GM12874 (cell line): ENCODE measurements around the gene BAAT.
A peak's percentile ranks its signal among the peaks of the same experiment; 100 is the strongest.

Experiments
- TF ChIP-seq, protein P1 (sequence below): IDR thresholded peaks from 2 replicates; pipeline ENCODE4 v1.5.1; 2011; ENCODE audit warnings: low read depth, mild to moderate bottlenecking, control low read depth, low read length, moderate library complexity; ENCODE audit not compliant: insufficient read depth

Gene BAAT

GRCh38 chr9:101312661-101313060, 72.1 kb downstream of the BAAT start:
- TF ChIP-seq, protein P1, sequence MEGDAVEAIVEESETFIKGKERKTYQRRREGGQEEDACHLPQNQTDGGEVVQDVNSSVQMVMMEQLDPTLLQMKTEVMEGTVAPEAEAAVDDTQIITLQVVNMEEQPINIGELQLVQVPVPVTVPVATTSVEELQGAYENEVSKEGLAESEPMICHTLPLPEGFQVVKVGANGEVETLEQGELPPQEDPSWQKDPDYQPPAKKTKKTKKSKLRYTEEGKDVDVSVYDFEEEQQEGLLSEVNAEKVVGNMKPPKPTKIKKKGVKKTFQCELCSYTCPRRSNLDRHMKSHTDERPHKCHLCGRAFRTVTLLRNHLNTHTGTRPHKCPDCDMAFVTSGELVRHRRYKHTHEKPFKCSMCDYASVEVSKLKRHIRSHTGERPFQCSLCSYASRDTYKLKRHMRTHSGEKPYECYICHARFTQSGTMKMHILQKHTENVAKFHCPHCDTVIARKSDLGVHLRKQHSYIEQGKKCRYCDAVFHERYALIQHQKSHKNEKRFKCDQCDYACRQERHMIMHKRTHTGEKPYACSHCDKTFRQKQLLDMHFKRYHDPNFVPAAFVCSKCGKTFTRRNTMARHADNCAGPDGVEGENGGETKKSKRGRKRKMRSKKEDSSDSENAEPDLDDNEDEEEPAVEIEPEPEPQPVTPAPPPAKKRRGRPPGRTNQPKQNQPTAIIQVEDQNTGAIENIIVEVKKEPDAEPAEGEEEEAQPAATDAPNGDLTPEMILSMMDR, result no peak

DNA sequence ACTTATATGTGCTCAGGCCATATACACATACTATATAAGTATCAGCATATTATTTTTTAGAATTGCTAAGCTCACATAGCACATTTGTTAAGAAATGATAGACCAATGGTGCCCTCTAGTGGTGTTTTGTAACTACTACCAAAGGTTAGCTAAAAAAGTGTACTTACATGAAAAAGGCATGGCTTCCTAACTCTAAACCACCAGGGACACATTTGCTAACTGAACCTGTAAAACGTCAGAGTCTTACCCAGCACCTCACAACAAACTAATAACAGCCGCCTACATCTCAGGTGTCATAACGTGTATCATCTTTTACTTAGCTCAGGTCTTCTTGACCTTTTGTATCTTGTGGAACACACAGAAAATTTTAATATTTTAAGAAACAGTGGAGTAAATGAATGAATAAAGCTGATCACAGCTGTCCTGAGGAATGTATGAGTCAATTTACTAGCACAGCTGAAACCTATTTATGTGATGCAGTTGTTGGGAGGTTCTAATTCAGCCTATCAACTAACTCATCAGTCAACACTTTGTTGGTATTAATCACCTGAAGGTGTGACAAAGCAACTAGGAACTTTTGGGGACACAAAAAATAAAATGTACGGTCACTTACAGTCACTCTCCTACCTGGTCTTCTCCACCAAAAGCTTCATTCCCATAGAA, 72.9 kb downstream of the BAAT start:
- TF ChIP-seq, protein P1, result peak; percentile 30; the same call in 1 of the 2 replicates

GRCh38 chr9:101311191-101311590, 73.6 kb downstream of the BAAT start:
- TF ChIP-seq, protein P1, result no peak
